NCI-H226 (cell line): ENCODE data around the gene ZSCAN21.
"Not testable (repeated sequence)": the region's sequence is repeated elsewhere in the genome, so short reads cannot be mapped to it uniquely, and the experiment has no call there.

Experiments
- DNase-seq: peaks from one replicate; pipeline ENCODE4 v3.0.0-alpha.2; 2015

The ZSCAN21 gene

GRCh38 chr7:100049441-100050291, at the start of gene ZSCAN21:
Gene ZSCAN21 (plus strand): TSS chr7:100049774. CDS start chr7:100057007, 7,233 bp downstream.
- peak; percentile 75 for DNase-seq

GRCh38 chr7:100000239-100000638, 49.3 kb upstream of the ZSCAN21 start:
- DNase-seq, result no peak

- no peak for DNase-seq
Observed at GRCh38 chr7:100003711-100004661, 45.6 kb upstream of the ZSCAN21 start.

GRCh38 chr7:100007887-100008286, 41.7 kb upstream of the ZSCAN21 start:
- no peak for DNase-seq

GRCh38 chr7:100008525-100008924, 41.0 kb upstream of the ZSCAN21 start:
- DNase-seq, result no peak

- not testable (repeated sequence) for DNase-seq
Observed at GRCh38 chr7:100009952-100010351, 39.6 kb upstream of the ZSCAN21 start.

- no peak for DNase-seq
Observed at GRCh38 chr7:100010901-100011300, 38.7 kb upstream of the ZSCAN21 start.

GRCh38 chr7:100011516-100011915, 38.1 kb upstream of the ZSCAN21 start:
- no peak for DNase-seq

GRCh38 chr7:100012385-100013327, 36.9 kb upstream of the ZSCAN21 start:
- not testable (repeated sequence) for DNase-seq

- DNase-seq, result no peak
Observed at GRCh38 chr7:100013328-100013676, 36.3 kb upstream of the ZSCAN21 start.

- peak; percentile 80 for DNase-seq
Observed at GRCh38 chr7:100015232-100016214, 34.1 kb upstream of the ZSCAN21 start, which contains the start of gene ZKSCAN1. Gene ZKSCAN1 (plus strand): TSS chr7:100015596. CDS start chr7:100023507, 7,911 bp downstream.

GRCh38 chr7:100016215-100016901, 33.2 kb upstream of the ZSCAN21 start:
- DNase-seq, result no peak

- no peak for DNase-seq
Observed at GRCh38 chr7:100017300-100017699, 32.3 kb upstream of the ZSCAN21 start.

- DNase-seq, result no peak
Observed at GRCh38 chr7:100017875-100018274, 31.7 kb upstream of the ZSCAN21 start.

GRCh38 chr7:100019908-100020307, 29.7 kb upstream of the ZSCAN21 start:
- DNase-seq, result no peak

GRCh38 chr7:100021297-100021696, 28.3 kb upstream of the ZSCAN21 start:
- DNase-seq, result no peak

GRCh38 chr7:100022621-100023020, 27.0 kb upstream of the ZSCAN21 start:
- DNase-seq, result peak; percentile 3

- no peak for DNase-seq
Observed at GRCh38 chr7:100023526-100023925, 26.0 kb upstream of the ZSCAN21 start.

- DNase-seq, result no peak
Observed at GRCh38 chr7:100024020-100024619, 25.5 kb upstream of the ZSCAN21 start.

- DNase-seq, result no peak
Observed at GRCh38 chr7:100027197-100027596, 22.4 kb upstream of the ZSCAN21 start.
